Suprapubic skin (tissue), 4 donors: ENCODE data around the gene PELI1.

ENCODE experiments used
- EP300 ChIP-seq: sonication (generic); formaldehyde crosslinking; IDR thresholded peaks from one replicate; pipeline ENCODE4 v1.6.1; 2017; ENCODE audit warnings: antibody characterized with exemption
- POLR2A ChIP-seq, 2 donors: fragments of 450-650 bp; IDR thresholded peaks; one replicate each; pipeline ENCODE4 v1.6.1; 2017; ENCODE audit warnings: antibody characterized with exemption in 2 of 2, mild to moderate bottlenecking in 2 of 2, moderate library complexity in 2 of 2
- POLR2AphosphoS5 ChIP-seq, 3 donors: sonication (generic); formaldehyde crosslinking; IDR thresholded peaks; one replicate each; pipeline ENCODE4 v1.6.1; 2017; ENCODE audit warnings: antibody characterized with exemption in 3 of 3
- TF ChIP-seq, protein P1 (sequence below), 2 donors: fragments of 200-600 bp in 1 of 2; fragments of 450-650 bp in 1 of 2; sonication (generic) in 1 of 2; IDR thresholded peaks; one replicate each; pipeline ENCODE4 v1.5.1; 2016 to 2019; ENCODE audit warnings: antibody characterized with exemption in 2 of 2, mild to moderate bottlenecking in 1 of 2, moderate library complexity in 1 of 2

DNA sequence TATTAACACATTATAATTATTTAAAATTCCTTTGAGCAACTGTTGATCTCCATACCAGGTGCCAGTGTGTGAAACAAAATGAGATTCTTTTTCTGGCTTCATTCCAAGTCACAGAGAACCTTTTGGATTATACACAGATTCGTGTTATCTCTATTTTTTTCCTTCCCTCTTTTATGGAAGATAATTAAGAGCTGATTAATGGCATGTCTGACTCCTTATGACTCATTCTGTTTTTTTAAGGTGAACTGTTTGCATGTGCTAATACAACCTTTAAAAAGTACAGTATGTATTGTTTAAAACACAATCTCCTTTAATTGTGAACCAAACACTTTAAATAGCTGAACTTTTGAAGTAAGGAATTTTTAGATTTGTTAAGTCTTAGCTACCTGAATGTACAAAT, 39.3 kb downstream of the PELI1 start:
- TF ChIP-seq EP300 (no peak), POLR2AphosphoS5 (IDR thresholded peaks at IDR 0.05) (no peak), POLR2A (IDR thresholded peaks at IDR 0.05) (no peak)
- TF ChIP-seq, protein P1, sequence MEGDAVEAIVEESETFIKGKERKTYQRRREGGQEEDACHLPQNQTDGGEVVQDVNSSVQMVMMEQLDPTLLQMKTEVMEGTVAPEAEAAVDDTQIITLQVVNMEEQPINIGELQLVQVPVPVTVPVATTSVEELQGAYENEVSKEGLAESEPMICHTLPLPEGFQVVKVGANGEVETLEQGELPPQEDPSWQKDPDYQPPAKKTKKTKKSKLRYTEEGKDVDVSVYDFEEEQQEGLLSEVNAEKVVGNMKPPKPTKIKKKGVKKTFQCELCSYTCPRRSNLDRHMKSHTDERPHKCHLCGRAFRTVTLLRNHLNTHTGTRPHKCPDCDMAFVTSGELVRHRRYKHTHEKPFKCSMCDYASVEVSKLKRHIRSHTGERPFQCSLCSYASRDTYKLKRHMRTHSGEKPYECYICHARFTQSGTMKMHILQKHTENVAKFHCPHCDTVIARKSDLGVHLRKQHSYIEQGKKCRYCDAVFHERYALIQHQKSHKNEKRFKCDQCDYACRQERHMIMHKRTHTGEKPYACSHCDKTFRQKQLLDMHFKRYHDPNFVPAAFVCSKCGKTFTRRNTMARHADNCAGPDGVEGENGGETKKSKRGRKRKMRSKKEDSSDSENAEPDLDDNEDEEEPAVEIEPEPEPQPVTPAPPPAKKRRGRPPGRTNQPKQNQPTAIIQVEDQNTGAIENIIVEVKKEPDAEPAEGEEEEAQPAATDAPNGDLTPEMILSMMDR (IDR thresholded peaks at IDR 0.05): no peak
